HEK293 (cell line): Measurements from ENCODE around the gene AK8.

ENCODE experiments used
- CTCF ChIA-PET: fragments of 350-600 bp; formaldehyde crosslinking; extraction: SDS; loops from one replicate; lab custom pipeline; 2021; ENCODE audit warnings: antibody characterized with exemption; lab: Yijun Ruan, JAX
- POLR2A ChIA-PET: fragments of 300-600 bp; formaldehyde crosslinking; extraction: SDS; loops from one replicate; lab custom pipeline; 2020; ENCODE audit warnings: antibody characterized with exemption, inconsistent platforms; lab: Yijun Ruan, JAX
- H3K27ac ChIP-seq: fragments of 200-500 bp; sonication (Bioruptor generic); 2 replicates; pipeline ENCODE4 v1.5.1; 2014; ENCODE audit warnings: low read depth, low read length, control low read depth, inconsistent platforms; ENCODE audit errors: extremely low read depth
- H3K36me3 ChIP-seq, 2 experiments: fragments of 200-500 bp in 1 of 2; sonication (Bioruptor generic) in 1 of 2; 1 replicate in 1 of 2; 2 replicates in 1 of 2; pipeline ENCODE4 v1.5.1; 2014 to 2017; ENCODE audit warnings: inconsistent platforms in 2 of 2, low read length in 2 of 2; ENCODE audit not compliant: control insufficient read depth in 2 of 2, insufficient read depth in 1 of 2
- H3K4me1 ChIP-seq: fragments of 200-500 bp; sonication (Bioruptor generic); 2 replicates; pipeline ENCODE4 v1.5.1; 2014; ENCODE audit warnings: mild to moderate bottlenecking, low read length, inconsistent platforms; ENCODE audit not compliant: control insufficient read depth, insufficient read depth
- H3K4me3 ChIP-seq: 2 replicates; pipeline ENCODE4 v1.5.1; 2011; ENCODE audit warnings: low read depth, mild to moderate bottlenecking, control low read depth, low read length, moderate library complexity
- H3K9me3 ChIP-seq: fragments of 200-500 bp; sonication (Bioruptor generic); 2 replicates; pipeline ENCODE4 v1.5.1; 2014; ENCODE audit warnings: low read depth, low read length, inconsistent platforms; ENCODE audit not compliant: control insufficient read depth, insufficient read depth
- ATF2 ChIP-seq: fragments of 450-650 bp; formaldehyde crosslinking; IDR thresholded peaks from 2 replicates; pipeline ENCODE4 v1.5.1; 2016; ENCODE audit warnings: missing biosample characterization, missing genetic modification characterization, low read depth
- GLIS1 ChIP-seq: fragments of 450-650 bp; formaldehyde crosslinking; IDR thresholded peaks from 2 replicates; pipeline ENCODE4 v1.5.1; 2016; ENCODE audit warnings: missing biosample characterization, missing genetic modification characterization
- ZBTB11 ChIP-seq: fragments of 450-650 bp; formaldehyde crosslinking; conservative IDR thresholded peaks from 2 replicates; pipeline ENCODE4 v1.5.1; 2016; ENCODE audit warnings: low read depth, missing biosample characterization, missing genetic modification characterization
- ZFHX2 ChIP-seq: fragments of 450-650 bp; formaldehyde crosslinking; conservative IDR thresholded peaks from 2 replicates; pipeline ENCODE4 v1.5.1; 2016; ENCODE audit warnings: missing biosample characterization, missing genetic modification characterization
- ZNF146 ChIP-seq: fragments of 450-650 bp; formaldehyde crosslinking; IDR thresholded peaks from 2 replicates; pipeline ENCODE4 v1.5.1; 2016; ENCODE audit warnings: missing biosample characterization, missing genetic modification characterization
- ZNF521 ChIP-seq: fragments of 450-650 bp; formaldehyde crosslinking; IDR thresholded peaks from 2 replicates; pipeline ENCODE4 v1.5.1; 2017; ENCODE audit warnings: missing biosample characterization, mild to moderate bottlenecking, missing genetic modification characterization
- ZNF549 ChIP-seq: fragments of 450-650 bp; IDR thresholded peaks from 2 replicates; pipeline ENCODE4 v1.5.1; 2018; ENCODE audit warnings: missing biosample characterization, missing genetic modification characterization, mild to moderate bottlenecking, inconsistent platforms, moderate library complexity
- ZNF610 ChIP-seq: fragments of 450-650 bp; formaldehyde crosslinking; IDR thresholded peaks from 2 replicates; pipeline ENCODE4 v1.5.1; 2016; ENCODE audit warnings: missing biosample characterization, missing genetic modification characterization, borderline replicate concordance
- ZXDB ChIP-seq: fragments of 450-650 bp; formaldehyde crosslinking; IDR thresholded peaks from 2 replicates; pipeline ENCODE4 v1.5.1; 2016; ENCODE audit warnings: missing biosample characterization, missing genetic modification characterization
- TF ChIP-seq, protein P1 (sequence below): fragments of 450-650 bp; formaldehyde crosslinking; IDR thresholded peaks from 2 replicates; pipeline ENCODE4 v1.5.1; 2016; ENCODE audit warnings: missing biosample characterization, missing genetic modification characterization
- TF ChIP-seq, protein P2 (sequence below): fragments of 450-650 bp; formaldehyde crosslinking; IDR thresholded peaks from 2 replicates; pipeline ENCODE4 v1.5.1; 2017; ENCODE audit warnings: missing biosample characterization, missing genetic modification characterization
- TF ChIP-seq, protein P3 (sequence below): fragments of 450-650 bp; formaldehyde crosslinking; IDR thresholded peaks from 2 replicates; pipeline ENCODE4 v1.5.1; 2016; ENCODE audit warnings: missing biosample characterization, missing genetic modification characterization

AK8 gene

GRCh38 chr9:132869266-132869665 lies 8.8 kb downstream of the AK8 start:
- Histone ChIP-seq H3K9me3 (no peaks in the 10 kb centered on the region), H3K4me3 (no peak overlapping the region), H3K4me1 (no peaks in the 10 kb centered on the region), H3K27ac (no peak overlapping the region), H3K36me3 (no peaks in the 10 kb centered on the region)
- CTCF ChIA-PET = no interaction called here
- POLR2A ChIA-PET = no interaction called here
- no peak for TF ChIP-seq ZNF549 (tag by site-specific recombination)

DNA sequence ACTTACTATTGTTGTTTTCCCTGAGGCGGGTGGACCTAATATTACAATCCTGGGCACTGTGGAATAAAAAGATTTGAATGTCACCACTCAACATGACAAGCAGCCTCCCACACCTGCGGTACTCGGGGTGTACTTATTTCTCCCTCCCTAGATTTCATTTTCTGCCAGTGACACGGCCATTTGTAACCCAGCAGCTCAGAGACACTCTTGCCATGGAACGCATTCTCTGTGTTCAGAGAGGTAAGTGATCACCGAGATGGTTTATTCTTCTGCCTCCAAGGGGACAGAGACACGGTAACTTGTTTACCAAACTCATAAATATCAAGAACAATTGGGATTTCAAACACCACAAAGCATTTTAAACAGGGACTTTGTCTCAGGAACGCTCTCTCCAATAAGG lies 11.2 kb downstream of the AK8 start:
- ChIA-PET POLR2A (no interaction called here), CTCF (interaction anchor here (0.5 kb wide), 1 partner anchor 9 kb away, joined by 3 read pairs; no protein-coding TSS in a partner anchor)
- Histone ChIP-seq H3K4me3 (no peak overlapping the region), H3K27ac (no peak overlapping the region), H3K36me3 (no peaks in the 10 kb centered on the region), H3K4me1 (no peaks in the 10 kb centered on the region), H3K9me3 (no peaks in the 10 kb centered on the region)
- TF ChIP-seq GLIS1 (no peak), ZNF610 (tag by site-specific recombination) (no peak), ZXDB (tag by site-specific recombination) (no peak), ATF2 (tag by site-specific recombination) (no peak), ZNF146 (no peak), ZBTB11 (no peak), ZFHX2 (tag by site-specific recombination) (no peak), ZNF521 (no peak)
- TF ChIP-seq, protein P1, sequence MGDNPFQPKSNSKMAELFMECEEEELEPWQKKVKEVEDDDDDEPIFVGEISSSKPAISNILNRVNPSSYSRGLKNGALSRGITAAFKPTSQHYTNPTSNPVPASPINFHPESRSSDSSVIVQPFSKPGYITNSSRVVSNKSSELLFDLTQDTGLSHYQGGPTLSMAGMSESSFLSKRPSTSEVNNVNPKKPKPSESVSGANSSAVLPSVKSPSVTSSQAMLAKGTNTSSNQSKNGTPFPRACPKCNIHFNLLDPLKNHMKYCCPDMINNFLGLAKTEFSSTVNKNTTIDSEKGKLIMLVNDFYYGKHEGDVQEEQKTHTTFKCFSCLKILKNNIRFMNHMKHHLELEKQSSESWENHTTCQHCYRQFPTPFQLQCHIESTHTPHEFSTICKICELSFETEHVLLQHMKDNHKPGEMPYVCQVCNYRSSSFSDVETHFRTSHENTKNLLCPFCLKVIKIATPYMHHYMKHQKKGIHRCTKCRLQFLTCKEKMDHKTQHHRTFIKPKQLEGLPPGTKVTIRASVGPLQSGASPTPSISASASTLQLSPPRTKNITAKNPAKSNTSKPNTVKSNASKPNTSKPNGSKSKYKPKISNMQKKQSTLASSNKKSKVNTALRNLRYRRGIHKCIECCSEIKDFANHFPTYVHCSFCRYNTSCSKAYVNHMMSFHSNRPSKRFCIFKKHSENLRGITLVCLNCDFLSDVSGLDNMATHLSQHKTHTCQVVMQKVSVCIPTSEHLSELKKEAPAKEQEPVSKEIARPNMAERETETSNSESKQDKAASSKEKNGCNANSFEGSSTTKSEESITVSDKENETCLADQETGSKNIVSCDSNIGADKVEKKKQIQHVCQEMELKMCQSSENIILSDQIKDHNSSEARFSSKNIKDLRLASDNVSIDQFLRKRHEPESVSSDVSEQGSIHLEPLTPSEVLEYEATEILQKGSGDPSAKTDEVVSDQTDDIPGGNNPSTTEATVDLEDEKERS (tag by site-specific recombination) = no peak
- TF ChIP-seq, protein P2, sequence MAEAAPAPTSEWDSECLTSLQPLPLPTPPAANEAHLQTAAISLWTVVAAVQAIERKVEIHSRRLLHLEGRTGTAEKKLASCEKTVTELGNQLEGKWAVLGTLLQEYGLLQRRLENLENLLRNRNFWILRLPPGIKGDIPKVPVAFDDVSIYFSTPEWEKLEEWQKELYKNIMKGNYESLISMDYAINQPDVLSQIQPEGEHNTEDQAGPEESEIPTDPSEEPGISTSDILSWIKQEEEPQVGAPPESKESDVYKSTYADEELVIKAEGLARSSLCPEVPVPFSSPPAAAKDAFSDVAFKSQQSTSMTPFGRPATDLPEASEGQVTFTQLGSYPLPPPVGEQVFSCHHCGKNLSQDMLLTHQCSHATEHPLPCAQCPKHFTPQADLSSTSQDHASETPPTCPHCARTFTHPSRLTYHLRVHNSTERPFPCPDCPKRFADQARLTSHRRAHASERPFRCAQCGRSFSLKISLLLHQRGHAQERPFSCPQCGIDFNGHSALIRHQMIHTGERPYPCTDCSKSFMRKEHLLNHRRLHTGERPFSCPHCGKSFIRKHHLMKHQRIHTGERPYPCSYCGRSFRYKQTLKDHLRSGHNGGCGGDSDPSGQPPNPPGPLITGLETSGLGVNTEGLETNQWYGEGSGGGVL (tag by site-specific recombination) = no peak
- TF ChIP-seq, protein P3, sequence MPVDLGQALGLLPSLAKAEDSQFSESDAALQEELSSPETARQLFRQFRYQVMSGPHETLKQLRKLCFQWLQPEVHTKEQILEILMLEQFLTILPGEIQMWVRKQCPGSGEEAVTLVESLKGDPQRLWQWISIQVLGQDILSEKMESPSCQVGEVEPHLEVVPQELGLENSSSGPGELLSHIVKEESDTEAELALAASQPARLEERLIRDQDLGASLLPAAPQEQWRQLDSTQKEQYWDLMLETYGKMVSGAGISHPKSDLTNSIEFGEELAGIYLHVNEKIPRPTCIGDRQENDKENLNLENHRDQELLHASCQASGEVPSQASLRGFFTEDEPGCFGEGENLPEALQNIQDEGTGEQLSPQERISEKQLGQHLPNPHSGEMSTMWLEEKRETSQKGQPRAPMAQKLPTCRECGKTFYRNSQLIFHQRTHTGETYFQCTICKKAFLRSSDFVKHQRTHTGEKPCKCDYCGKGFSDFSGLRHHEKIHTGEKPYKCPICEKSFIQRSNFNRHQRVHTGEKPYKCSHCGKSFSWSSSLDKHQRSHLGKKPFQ (tag by site-specific recombination) = no peak
